ENCODE data around the gene CAPZB.
A peak's percentile ranks its signal among the peaks of the same experiment; 100 is the strongest.

Gene CAPZB

DNA sequence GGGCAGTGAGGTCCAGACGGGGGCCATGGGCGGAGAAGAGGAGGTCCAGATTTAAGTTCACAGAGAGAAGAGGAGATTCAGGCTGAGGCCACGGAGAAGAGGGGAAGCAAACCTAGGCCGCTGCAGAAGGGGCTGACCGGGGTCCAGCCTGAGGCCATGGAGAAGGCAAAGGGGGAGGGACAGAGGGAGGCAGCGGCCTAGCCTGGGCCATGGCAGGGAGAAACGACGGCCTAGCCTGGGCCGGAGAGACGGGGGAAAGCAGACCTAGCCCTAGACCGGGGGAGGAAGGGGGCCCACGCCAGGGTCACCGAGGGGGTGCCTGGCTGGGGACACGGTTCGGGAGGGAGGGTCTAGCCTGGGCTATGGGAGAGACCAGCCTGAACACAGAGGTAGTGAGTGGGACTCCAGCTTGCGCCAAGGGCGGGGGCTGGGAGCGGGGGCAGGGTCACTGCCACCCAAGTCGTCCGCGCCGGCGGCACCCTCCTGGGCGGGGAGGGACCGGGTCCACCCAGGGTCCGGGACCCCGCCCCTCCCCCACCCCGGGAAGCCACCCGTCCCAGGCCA is 459 bp downstream of the CAPZB start:
- H3K4me3 ChIP-seq (ENCODE audit: low read depth, low read length), result peak overlapping the region; percentile 82
- TF ChIP-seq, protein P1, sequence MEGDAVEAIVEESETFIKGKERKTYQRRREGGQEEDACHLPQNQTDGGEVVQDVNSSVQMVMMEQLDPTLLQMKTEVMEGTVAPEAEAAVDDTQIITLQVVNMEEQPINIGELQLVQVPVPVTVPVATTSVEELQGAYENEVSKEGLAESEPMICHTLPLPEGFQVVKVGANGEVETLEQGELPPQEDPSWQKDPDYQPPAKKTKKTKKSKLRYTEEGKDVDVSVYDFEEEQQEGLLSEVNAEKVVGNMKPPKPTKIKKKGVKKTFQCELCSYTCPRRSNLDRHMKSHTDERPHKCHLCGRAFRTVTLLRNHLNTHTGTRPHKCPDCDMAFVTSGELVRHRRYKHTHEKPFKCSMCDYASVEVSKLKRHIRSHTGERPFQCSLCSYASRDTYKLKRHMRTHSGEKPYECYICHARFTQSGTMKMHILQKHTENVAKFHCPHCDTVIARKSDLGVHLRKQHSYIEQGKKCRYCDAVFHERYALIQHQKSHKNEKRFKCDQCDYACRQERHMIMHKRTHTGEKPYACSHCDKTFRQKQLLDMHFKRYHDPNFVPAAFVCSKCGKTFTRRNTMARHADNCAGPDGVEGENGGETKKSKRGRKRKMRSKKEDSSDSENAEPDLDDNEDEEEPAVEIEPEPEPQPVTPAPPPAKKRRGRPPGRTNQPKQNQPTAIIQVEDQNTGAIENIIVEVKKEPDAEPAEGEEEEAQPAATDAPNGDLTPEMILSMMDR (IDR thresholded peaks at IDR 0.05; ENCODE audit: control insufficient read depth, extremely low read depth, insufficient read depth), result no peak
- no peak for DNase-seq (ENCODE audit: low read depth)

DNA sequence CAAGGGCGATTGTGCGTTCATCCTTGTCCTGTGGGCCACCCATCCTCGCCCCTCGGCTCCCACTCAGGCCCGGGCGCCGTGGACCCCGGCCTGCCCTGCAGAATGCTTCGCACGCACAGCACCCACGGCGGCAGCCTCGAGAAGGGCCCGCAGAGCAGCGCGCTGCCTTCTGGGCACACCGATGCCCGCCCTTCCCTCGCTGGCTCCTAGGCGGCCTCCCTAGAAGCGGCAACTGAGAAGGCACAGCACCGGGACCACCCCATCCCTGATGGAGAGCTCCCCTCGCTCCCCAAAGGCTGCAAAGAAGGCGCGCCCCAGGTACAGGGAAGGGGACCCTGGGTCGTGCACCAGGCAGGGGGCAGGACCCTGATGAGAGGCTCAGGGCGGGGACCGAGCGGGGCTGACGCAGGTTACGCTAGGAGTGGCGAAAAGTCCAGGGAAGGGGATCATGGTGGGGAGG is 971 bp downstream of the CAPZB start:
- DNase-seq (ENCODE audit: low read depth), result no peak
- TF ChIP-seq, protein P1 (IDR thresholded peaks at IDR 0.05; ENCODE audit: control insufficient read depth, extremely low read depth, insufficient read depth), result no peak
- H3K4me3 ChIP-seq (ENCODE audit: low read depth, low read length), result peak overlapping the region; percentile 82

DNA sequence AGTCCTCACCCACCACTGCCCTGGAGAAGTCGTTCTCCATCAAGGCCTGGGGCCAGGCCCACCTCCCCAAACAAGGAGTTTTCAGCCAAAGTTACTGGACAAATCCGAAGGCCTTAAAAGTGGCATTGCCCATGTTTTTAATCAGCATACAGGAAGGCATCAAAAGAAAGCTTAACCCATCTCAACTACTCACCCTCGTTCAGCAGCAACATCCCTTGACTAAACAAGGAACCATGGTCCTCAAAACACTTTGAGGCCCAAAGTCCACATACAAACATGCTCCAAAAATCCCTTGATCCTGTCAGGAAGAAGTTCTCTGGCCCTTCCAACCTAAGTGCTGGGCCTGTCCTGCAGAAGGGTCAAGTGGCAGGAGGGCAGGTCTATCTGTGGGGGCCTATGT is 1.6 kb downstream of the CAPZB start:
- TF ChIP-seq, protein P1 (IDR thresholded peaks at IDR 0.05; ENCODE audit: control insufficient read depth, extremely low read depth, insufficient read depth), result no peak
- no peak for DNase-seq (ENCODE audit: low read depth)
- H3K4me3 ChIP-seq (ENCODE audit: low read depth, low read length), result peak overlapping the region; percentile 82

DNA sequence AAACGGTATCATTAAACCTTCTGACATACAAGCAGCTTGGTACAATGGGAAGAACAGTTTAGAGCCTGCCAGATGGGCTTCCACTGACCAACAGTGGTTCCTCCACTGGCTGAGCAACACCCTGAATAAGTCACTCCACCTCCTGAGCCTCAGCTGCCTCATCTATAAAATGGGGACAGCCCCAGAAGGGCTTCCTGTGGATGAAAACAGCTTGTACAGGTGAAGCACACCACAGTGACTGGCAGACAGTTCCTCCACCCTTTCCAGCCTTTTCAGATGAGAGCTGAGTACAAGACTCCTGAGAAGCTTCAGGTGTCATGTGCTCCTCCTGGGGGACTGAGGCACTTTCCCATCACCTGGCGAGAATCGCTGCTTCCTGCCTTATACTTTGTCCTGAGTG is 2.1 kb downstream of the CAPZB start:
- DNase-seq (ENCODE audit: low read depth), result no peak
- H3K4me3 ChIP-seq (ENCODE audit: low read depth, low read length), result no peak overlapping the region

DNA sequence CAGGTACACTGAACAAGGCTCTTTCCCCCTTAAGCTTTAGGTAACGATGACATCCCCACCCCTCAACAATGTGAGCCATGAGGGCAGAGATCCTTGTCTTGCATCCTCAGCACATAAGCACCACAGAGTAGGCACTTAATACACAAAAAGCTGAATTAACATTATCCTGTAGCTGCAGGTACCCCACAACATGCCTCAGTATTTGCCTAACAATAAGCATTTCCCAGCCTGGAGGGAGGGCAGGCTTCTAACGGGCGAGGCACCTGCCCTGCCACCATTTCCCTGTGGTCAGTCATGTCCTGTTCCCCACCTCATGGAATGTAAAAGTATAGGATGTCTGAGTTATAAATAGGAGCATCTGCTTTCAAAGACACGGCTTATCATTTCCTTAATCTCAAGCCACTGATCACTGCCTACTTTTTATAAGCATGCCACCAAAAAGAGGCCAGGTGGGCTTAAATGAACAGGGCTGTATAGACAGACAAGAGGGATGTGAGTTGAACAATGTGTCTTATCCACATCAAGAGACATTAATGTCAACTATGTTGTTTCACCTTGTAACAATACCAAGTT is 3.4 kb downstream of the CAPZB start:
- no peak overlapping the region for H3K4me3 ChIP-seq (ENCODE audit: low read depth, low read length)
- DNase-seq (ENCODE audit: low read depth), result no peak
- TF ChIP-seq, protein P1 (IDR thresholded peaks at IDR 0.05; ENCODE audit: control insufficient read depth, extremely low read depth, insufficient read depth), result no peak

More for the DNA sequence above, 2.1 kb downstream of the CAPZB start:
- TF ChIP-seq, protein P1 (IDR thresholded peaks at IDR 0.05; ENCODE audit: control insufficient read depth, extremely low read depth, insufficient read depth), result no peak

DNA sequence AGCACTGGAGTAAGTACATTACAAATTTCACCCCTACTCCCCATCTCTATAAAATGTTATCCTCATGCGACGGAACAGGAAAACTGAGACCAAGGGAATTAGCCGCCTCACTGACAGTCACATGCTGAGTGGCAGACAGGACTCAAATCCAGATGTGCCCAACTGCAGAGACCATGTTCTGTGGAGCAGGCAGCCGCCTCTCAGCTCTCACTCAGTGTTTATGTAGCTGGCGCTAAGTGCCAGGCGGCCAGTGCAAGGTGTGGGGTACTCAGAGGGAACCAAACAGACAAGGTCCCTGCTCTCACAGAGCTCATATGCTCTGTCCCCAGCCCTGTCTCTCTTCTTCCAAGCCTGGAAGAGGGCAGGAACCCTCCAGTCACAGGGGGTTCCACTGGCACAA is 5.1 kb downstream of the CAPZB start:
- H3K4me3 ChIP-seq (ENCODE audit: low read depth, low read length), result no peak overlapping the region
- no peak for DNase-seq (ENCODE audit: low read depth)
- TF ChIP-seq, protein P1 (IDR thresholded peaks at IDR 0.05; ENCODE audit: control insufficient read depth, extremely low read depth, insufficient read depth), result no peak
